ENCODE results near the gene AGK. TPM values are rescaled to one million over a fixed set of nuclear protein-coding genes. Genes with fewer than 3 reads are reported as not detected.
"Not testable (repeated sequence)": the region's sequence is repeated elsewhere in the genome, so short reads cannot be mapped to it uniquely, and the experiment has no call there.

The AGK gene
- total and polyA plus RNA-seq, 7 experiments from 2014 or later = 24.3 to 58.8 (median 29.9) TPM

GRCh38 chr7:141550386-141551093 is 670 bp upstream of the AGK start:
- H3K27me3 Mint-ChIP-seq = peaks cover 0 to 4% (median 0%) of the 10 kb centered on the region in 5 donors
- intact Hi-C loops (cut with micrococcal nuclease) = loop anchor here (1.0 to 10.0 kb wide), 13 partner anchors 102 to 1486 kb away; partner anchors contain the start of genes MRPS33 (in 2 of the 2), NDUFB2 (in 2 of the 2), SSBP1 (in 2 of the 2) and ADCK2 (in 1 of the 2)
- H3K36me3 Mint-ChIP-seq = peaks cover 0 to 18% (median 10%) of the 10 kb centered on the region in 5 donors
- H3K4me3 ChIP-seq (ENCODE audit: low read length) = peak overlapping the region; percentile 89
- no peaks in the 10 kb centered on the region for H3K27me3 ChIP-seq (ENCODE audit: control insufficient read depth in 2 of 2, insufficient read depth in 2 of 2, low read length in 2 of 2)
- H3K4me1 ChIP-seq (ENCODE audit: control insufficient read depth in 2 of 2, insufficient read depth in 2 of 2, low read length in 2 of 2) = peaks cover 12 to 17% of the 10 kb centered on the region in 2 donors
- H3K27ac ChIP-seq (ENCODE audit: low read depth, low read length) = peak overlapping the region; percentile 73
- peaks cover 0 to 3% (median 0%) of the 10 kb centered on the region in 11 donors for H3K9me3 Mint-ChIP-seq
- ChIA-PET POLR2A (interaction anchor here (1.2 to 2.0 kb wide), 5 partner anchors 9 to 536 kb away, joined by 3 to 9 read pairs (median 3); partner anchors contain the start of genes MRPS33 and SSBP1), CTCF (no interaction called here)
- peaks cover 0 to 4% (median 0%) of the 10 kb centered on the region in 3 experiments for H3K36me3 ChIP-seq (ENCODE audit: control insufficient read depth in 2 of 3, insufficient read depth in 3 of 3, low read length in 3 of 3)
- H3K4me3 Mint-ChIP-seq = peak overlapping the region; percentile 83 to 99 (median 92)
- no peaks in the 10 kb centered on the region for H3K9me3 ChIP-seq (ENCODE audit: control insufficient read depth in 2 of 3, low read length in 3 of 3)
- ATAC-seq (no peak), DNase-seq (peak in 2 of 9 donors; percentile 7 to 25)
- H3K4me1 Mint-ChIP-seq = peaks cover 14 to 44% (median 34%) of the 10 kb centered on the region in 7 donors
- H3K27ac Mint-ChIP-seq = peak overlapping the region; percentile 52 to 96 (median 89)

DNA sequence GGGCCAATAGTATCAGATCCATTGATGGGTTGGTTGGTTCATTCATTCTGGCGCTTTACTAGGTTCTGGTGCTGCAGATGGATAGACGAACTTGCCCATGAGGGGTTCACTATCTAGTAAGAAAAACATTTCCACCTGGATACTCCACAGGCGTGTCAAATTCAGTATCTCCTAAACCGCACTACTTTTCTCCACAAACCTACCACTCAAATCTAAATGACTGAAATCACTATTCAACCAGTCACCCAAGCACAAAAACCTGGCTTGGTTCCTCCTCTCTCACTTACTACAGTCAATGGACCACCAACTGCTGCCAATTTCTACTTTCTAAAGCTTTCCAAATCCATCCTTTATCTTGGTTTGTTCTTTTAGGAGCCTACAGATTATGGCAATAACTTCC is 572 bp downstream of the AGK start:
- peaks cover 0 to 4% (median 0%) of the 10 kb centered on the region in 3 experiments for H3K36me3 ChIP-seq (ENCODE audit: control insufficient read depth in 2 of 3, insufficient read depth in 3 of 3, low read length in 3 of 3)
- ATAC-seq = no peak
- peaks cover 12 to 17% of the 10 kb centered on the region in 2 donors for H3K4me1 ChIP-seq (ENCODE audit: control insufficient read depth in 2 of 2, insufficient read depth in 2 of 2, low read length in 2 of 2)
- H3K27me3 ChIP-seq (ENCODE audit: control insufficient read depth in 2 of 2, insufficient read depth in 2 of 2, low read length in 2 of 2) = no peaks in the 10 kb centered on the region
- no peak for DNase-seq
- H3K27me3 Mint-ChIP-seq = peaks cover 0 to 4% (median 0%) of the 10 kb centered on the region in 5 donors
- H3K27ac ChIP-seq (ENCODE audit: low read depth, low read length) = peak overlapping the region; percentile 73
- H3K36me3 Mint-ChIP-seq = peaks cover 4 to 28% (median 19%) of the 10 kb centered on the region in 5 donors
- POLR2A ChIA-PET = interaction anchor here (0.8 to 2.0 kb wide), 4 partner anchors 149 to 537 kb away, joined by 3 to 9 read pairs (median 6); partner anchors contain the start of genes MRPS33 and SSBP1
- peak overlapping the region; percentile 83 to 99 (median 92) for H3K4me3 Mint-ChIP-seq
- H3K4me1 Mint-ChIP-seq = peaks cover 14 to 45% (median 40%) of the 10 kb centered on the region in 7 donors
- H3K9me3 Mint-ChIP-seq = peaks cover 0 to 3% (median 0%) of the 10 kb centered on the region in 11 donors
- H3K9me3 ChIP-seq (ENCODE audit: control insufficient read depth in 2 of 3, low read length in 3 of 3) = no peaks in the 10 kb centered on the region
- H3K27ac Mint-ChIP-seq = peak overlapping the region; percentile 39 to 96 (median 89)
- H3K4me3 ChIP-seq (ENCODE audit: low read length) = peak overlapping the region; percentile 89
- CTCF ChIA-PET = no interaction called here
- intact Hi-C loops (cut with micrococcal nuclease) = loop anchor here (1.0 to 10.0 kb wide), 13 partner anchors 101 to 1487 kb away; partner anchors contain the start of genes MRPS33 (in 2 of the 2), NDUFB2 (in 2 of the 2), SSBP1 (in 2 of the 2) and ADCK2 (in 1 of the 2)

DNA sequence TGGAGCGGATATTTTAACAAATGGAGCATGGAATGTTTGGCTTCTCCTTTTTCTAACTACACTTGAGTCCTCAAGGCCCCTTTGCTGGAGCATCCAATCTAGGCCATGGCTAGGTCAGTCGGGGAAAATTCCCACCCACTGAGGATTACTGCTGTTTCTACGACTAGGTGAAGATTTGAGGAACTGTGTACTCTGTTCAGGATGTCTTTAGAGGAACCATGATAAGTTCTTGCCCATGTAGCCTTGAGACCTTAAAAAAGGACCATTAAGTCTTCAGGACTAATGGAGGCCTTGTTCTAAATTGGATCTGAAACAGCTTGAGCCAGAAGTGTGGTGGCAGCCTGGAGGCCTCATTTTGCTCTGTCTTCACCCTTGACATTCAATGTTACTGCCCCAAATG is 6.2 kb downstream of the AGK start:
- no peaks in the 10 kb centered on the region for H3K27me3 Mint-ChIP-seq
- CTCF ChIA-PET = no interaction called here
- Histone ChIP-seq H3K36me3 (ENCODE audit: control insufficient read depth in 2 of 3, insufficient read depth in 3 of 3, low read length in 3 of 3) (peaks cover 5 to 14% (median 5%) of the 10 kb centered on the region in 3 experiments), H3K4me3 (ENCODE audit: low read length) (no peak overlapping the region), H3K9me3 (ENCODE audit: control insufficient read depth in 2 of 3, low read length in 3 of 3) (no peaks in the 10 kb centered on the region), H3K27me3 (ENCODE audit: control insufficient read depth in 2 of 2, insufficient read depth in 2 of 2, low read length in 2 of 2) (no peaks in the 10 kb centered on the region), H3K27ac (ENCODE audit: low read depth, low read length) (no peak overlapping the region), H3K4me1 (ENCODE audit: control insufficient read depth in 2 of 2, insufficient read depth in 2 of 2, low read length in 2 of 2) (peaks cover 4 to 28% of the 10 kb centered on the region in 2 donors)
- peaks cover 21 to 72% (median 58%) of the 10 kb centered on the region in 5 donors for H3K36me3 Mint-ChIP-seq
- ATAC-seq (peak; percentile 10), DNase-seq (no peak)
- H3K9me3 Mint-ChIP-seq = peaks cover 0 to 26% (median 0%) of the 10 kb centered on the region in 11 donors
- intact Hi-C loops (cut with micrococcal nuclease) = loop anchor here (10.0 kb wide), 5 partner anchors 633 to 1493 kb away; partner anchors contain the start of genes BRAF (in 1 of the 2), NDUFB2 (in 1 of the 2) and PARP12 (in 1 of the 2)
- H3K4me1 Mint-ChIP-seq = peaks cover 22 to 74% (median 38%) of the 10 kb centered on the region in 7 donors
- peak overlapping the region in 1 of 9 donors; percentile 96 for H3K27ac Mint-ChIP-seq
- POLR2A ChIA-PET = no interaction called here
- peak overlapping the region in 1 of 10 donors; percentile 61 for H3K4me3 Mint-ChIP-seq

DNA sequence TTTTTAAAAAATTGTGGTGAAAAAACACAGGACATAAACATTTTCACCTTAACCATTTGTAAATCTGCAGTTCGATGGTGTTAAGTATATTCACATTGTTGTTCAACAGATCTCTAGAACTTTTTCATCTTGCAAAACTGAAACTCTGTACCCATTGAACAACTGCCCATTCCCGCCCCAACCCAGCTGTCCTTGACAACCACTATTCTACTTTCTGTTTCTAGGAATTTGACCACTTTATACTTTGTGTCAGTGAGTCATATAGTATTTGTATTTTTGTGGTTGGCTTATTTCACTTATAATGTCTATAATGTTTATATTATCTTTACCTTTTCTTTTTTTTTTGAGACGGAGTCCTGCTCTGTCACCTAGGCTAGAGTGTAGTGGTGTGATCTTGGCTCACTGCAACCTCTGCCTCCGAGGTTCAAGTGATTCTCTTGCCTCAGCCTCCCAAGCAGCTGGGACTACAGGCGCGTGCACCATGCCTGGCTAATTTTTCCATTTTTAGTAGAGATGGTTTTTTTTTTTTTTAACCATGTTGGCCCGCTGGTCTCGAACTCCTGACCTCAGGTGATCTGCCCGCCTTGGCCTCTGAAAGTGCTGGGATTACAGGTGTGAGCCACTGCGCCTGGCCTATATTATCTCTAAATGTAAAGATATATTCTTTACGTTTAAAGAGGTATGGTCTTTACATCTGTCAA is 6.8 kb downstream of the AGK start:
- peak; percentile 36 for ATAC-seq
- DNase-seq; H3K4me3 ChIP-seq (ENCODE audit: low read length); H3K9me3 ChIP-seq (ENCODE audit: control insufficient read depth in 2 of 3, low read length in 3 of 3); CTCF ChIA-PET; H3K27me3 Mint-ChIP-seq; H3K27me3 ChIP-seq (ENCODE audit: control insufficient read depth in 2 of 2, insufficient read depth in 2 of 2, low read length in 2 of 2); H3K27ac ChIP-seq (ENCODE audit: low read depth, low read length); POLR2A ChIA-PET: not testable (repeated sequence)
- peaks cover 5 to 20% (median 5%) of the 10 kb centered on the region in 3 experiments for H3K36me3 ChIP-seq (ENCODE audit: control insufficient read depth in 2 of 3, insufficient read depth in 3 of 3, low read length in 3 of 3)
- intact Hi-C loops (cut with micrococcal nuclease) = loop anchor here (2.0 to 10.0 kb wide), 7 partner anchors 181 to 1493 kb away; partner anchors contain the start of genes BRAF (in 1 of the 2), MRPS33 (in 1 of the 2), NDUFB2 (in 1 of the 2) and PARP12 (in 1 of the 2)
- peaks cover 0 to 25% of the 10 kb centered on the region in 2 donors for H3K4me1 ChIP-seq (ENCODE audit: control insufficient read depth in 2 of 2, insufficient read depth in 2 of 2, low read length in 2 of 2)
- peaks cover 0 to 26% (median 0%) of the 10 kb centered on the region in 11 donors for H3K9me3 Mint-ChIP-seq
- H3K4me1 Mint-ChIP-seq = peaks cover 22 to 68% (median 33%) of the 10 kb centered on the region in 7 donors
- H3K36me3 Mint-ChIP-seq = peaks cover 21 to 77% (median 60%) of the 10 kb centered on the region in 5 donors
- peak overlapping the region in 2 of 9 donors; percentile 3 to 96 for H3K27ac Mint-ChIP-seq
- peak overlapping the region in 2 of 10 donors; percentile 0 to 71 for H3K4me3 Mint-ChIP-seq

DNA sequence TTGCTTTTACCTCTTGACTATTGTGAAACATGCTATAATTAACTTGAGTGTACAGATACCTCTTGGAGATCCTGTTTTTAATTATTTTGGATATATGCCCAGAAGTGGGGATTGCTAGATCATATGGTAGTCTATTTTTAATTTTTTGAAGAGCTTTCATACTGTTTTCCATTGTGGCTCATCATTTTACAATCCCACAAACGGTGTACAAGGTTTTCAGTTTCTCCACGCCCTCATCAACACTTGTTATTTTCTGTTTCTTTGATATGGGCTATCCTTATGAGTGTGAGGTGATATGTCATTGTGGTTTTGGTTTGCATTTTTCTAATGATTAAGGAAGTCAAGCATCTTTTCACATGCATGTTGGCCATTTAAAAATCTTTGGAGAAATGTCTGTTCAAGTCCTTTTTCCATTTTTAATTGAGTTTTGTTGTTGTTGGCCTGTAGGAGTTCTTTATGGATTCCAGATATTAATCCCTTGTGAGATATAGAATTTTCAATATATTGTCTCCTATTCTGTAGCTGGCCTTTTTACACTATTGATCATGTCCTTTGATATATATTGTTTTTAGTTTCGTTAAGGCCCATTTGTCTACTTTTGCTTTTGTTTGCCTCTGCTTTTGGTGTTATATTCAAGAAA is 7.5 kb downstream of the AGK start:
- ChIA-PET CTCF (no interaction called here), POLR2A (no interaction called here)
- ATAC-seq = peak; percentile 80
- peaks cover 5 to 22% (median 5%) of the 10 kb centered on the region in 3 experiments for H3K36me3 ChIP-seq (ENCODE audit: control insufficient read depth in 2 of 3, insufficient read depth in 3 of 3, low read length in 3 of 3)
- peaks cover 0 to 25% of the 10 kb centered on the region in 2 donors for H3K4me1 ChIP-seq (ENCODE audit: control insufficient read depth in 2 of 2, insufficient read depth in 2 of 2, low read length in 2 of 2)
- H3K27ac ChIP-seq (ENCODE audit: low read depth, low read length) = no peak overlapping the region
- H3K4me3 Mint-ChIP-seq = peak overlapping the region in 2 of 10 donors; percentile 11 to 71
- H3K4me3 ChIP-seq (ENCODE audit: low read length) = no peak overlapping the region
- no peaks in the 10 kb centered on the region for H3K27me3 Mint-ChIP-seq
- peaks cover 0 to 32% (median 0%) of the 10 kb centered on the region in 11 donors for H3K9me3 Mint-ChIP-seq
- intact Hi-C loops (cut with micrococcal nuclease) = loop anchor here (2.0 to 10.0 kb wide), 7 partner anchors 180 to 1494 kb away; partner anchors contain the start of genes BRAF (in 1 of the 2), MRPS33 (in 1 of the 2), NDUFB2 (in 1 of the 2) and PARP12 (in 1 of the 2)
- H3K36me3 Mint-ChIP-seq = peaks cover 24 to 80% (median 67%) of the 10 kb centered on the region in 5 donors
- peak overlapping the region in 3 of 9 donors; percentile 3 to 96 (median 6) for H3K27ac Mint-ChIP-seq
- peaks cover 18 to 68% (median 34%) of the 10 kb centered on the region in 7 donors for H3K4me1 Mint-ChIP-seq
- DNase-seq = no peak
- no peaks in the 10 kb centered on the region for H3K27me3 ChIP-seq (ENCODE audit: control insufficient read depth in 2 of 2, insufficient read depth in 2 of 2, low read length in 2 of 2)
- H3K9me3 ChIP-seq (ENCODE audit: control insufficient read depth in 2 of 3, low read length in 3 of 3) = no peaks in the 10 kb centered on the region
